Measurements from ENCODE around the gene DPM2.

The DPM2 gene

GRCh38 chr9:127918183-127919107 is 19.2 kb downstream of the DPM2 start:
- DNase-seq (ENCODE audit: low spot score) = peak; percentile 55

DNA sequence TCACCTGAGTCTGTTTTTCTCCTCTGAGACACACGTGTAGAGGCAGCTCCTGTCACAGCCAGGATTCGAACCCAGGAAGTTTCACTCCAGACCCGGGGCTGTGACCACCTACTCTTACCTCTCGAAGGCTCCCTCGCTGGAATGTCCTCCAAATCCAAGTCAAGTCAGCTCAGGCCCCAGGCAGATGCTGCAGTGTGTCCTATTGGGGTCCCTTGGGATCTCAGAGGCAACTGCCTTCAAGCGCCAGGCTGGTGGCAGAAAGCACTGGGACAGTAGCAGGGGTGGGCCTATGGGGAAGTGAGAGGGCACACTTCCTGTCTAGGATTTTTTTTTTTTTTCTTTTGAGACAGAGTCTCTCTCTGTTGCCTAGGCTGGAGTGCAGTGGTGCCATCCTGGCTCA is 20.1 kb downstream of the DPM2 start:
- DNase-seq (ENCODE audit: low spot score) = peak; percentile 80

DNA sequence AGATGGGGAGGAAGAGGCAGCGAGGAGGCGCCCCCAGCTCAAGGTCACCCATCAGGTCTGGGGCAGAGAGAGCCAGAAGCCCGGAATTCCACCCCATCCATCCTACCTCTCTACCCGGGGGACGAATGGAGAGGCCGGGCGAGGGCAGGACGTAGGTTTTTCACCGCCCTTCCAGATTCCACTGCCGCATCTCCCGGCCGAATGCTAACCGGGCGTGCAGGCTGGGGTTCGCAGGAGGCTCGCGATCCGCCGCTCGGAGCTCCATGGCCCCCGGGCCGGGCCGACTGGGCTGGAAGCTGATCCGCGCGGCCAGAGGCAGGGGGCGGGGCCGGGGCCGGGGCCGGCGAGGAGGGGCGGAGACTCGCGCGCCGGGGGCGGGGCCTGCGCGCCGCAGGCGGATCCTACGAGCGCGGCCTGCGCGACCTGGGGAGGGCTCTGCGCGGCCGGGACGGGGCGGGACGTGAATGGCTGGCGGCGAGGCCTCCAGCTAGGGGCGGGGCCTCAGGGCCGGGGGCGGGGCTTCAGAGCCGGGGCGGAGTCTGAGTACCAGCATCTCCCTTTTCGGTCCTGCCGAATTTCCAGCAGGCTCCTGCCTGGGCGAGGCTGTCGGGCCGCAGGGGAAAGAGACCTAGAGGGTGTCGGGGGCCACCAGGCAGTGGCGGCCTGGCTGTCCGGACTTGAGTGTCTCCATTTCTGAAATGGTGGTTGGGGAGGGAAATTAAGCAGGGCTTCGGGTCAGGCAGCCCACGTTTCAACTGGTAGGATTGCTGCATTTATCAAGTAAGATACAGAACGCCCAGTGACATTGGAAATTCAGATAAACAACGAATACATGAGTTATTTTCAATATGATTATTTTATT is 20.7 kb downstream of the DPM2 start, which contains the start of gene ST6GALNAC4:
Gene ST6GALNAC4 (minus strand): TSS at position 322 of the 862 bp plus-strand sequence. CDS start 622 bp downstream, outside the sequence.
- DNase-seq (ENCODE audit: low spot score) = peak; percentile 91

DNA sequence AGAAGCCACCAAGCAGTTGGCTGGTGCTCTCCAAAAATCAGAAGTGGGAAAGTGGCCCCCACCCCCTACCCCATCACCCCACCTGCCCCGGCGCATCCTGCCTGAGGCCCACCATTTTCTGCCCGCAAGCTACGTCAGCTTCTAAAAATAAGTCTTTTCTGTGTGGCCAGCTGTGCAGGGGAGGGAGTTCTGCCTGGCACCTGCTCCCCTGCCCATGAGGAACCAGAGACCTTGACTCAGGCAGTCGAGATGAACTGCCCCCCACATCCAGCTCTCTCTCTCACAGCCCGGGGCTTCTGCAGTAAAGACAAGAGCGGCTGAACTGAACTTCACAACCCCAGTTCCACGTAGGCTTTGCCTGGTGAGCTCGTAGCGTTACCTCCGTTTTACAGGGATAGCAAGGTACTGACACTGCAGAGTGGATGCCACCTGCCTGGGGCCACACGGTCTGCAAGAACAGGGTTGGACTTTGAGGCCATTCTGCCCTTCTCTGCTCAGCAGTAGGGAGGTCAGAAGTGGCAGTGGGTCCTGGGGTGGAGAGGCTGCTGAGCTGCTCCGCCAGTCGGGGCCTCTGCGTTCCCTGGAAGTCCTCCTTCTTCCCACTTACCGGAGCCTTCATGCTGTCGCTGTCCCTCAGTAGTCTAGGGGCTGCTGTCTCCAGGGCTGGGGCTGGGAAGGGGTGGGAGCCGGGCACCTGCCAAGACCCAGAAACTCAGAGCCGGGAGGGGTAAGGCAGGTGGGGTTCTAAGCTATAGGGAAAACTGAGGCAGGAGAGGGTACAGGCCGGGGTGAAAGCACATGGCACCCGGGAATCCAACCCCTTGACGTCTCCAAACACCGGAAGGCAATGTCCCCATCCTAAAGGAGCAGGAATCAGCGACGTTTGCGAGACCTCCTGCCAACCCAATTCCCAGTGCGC is 21.6 kb downstream of the DPM2 start:
- DNase-seq (ENCODE audit: low spot score) = peak; percentile 97

- DNase-seq (ENCODE audit: low spot score) = no peak
Measured at GRCh38 chr9:127915325-127915752, 22.3 kb downstream of the DPM2 start.

- no peak for DNase-seq (ENCODE audit: low spot score)
Measured at GRCh38 chr9:127913682-127914081, 24.0 kb downstream of the DPM2 start.

GRCh38 chr9:127912882-127913281 is 24.8 kb downstream of the DPM2 start:
- DNase-seq (ENCODE audit: low spot score) = no peak

DNA sequence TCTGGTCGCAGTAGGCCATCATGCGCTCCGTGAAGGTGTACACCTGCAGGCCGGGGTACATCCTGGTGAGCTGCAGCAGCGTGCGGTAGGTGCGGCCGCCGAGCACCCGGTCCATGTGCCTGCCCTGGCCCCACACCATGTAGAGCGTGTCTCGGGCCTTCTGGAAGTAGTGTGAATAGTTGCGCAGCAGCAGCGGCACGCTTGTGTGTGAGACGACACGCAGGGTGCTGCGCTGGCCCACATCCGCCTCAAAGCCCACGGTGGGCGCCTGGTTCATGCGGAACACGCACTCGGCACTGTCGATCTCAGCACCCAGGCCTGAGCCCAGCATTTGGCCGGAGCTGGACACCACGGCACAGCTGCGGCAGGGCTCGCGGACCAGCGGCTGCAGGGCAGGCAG is 25.4 kb downstream of the DPM2 start:
- no peak for DNase-seq (ENCODE audit: low spot score)

DNA sequence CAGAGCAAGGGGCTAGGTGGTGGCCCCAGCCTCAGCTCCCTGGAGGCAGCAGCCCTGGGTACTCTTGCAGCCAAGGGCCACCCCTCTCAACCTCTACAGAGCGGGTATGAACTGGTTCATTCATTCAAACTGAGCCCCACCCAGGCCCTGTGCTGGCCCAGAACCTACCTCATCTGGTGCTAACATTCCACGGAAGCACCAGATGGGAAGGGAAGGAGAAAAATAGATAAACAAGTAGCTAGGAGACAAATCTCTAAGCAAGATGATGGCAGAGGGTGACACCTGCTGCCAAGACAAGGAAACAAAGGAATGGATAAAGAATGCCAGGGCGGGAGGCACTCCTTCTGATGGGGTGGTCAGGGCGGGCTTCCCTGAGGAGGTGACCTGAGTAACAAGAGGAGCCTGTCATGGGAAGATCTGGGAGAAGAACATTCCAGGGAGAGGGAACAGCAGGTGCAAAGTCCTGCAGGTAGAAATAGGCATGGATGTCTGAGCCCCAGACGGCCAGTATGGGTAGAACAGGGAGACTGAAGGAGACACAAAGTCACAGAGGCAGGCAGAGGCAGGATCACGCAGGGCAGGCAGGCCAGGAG is 26.9 kb downstream of the DPM2 start:
- DNase-seq (ENCODE audit: low spot score) = no peak

DNA sequence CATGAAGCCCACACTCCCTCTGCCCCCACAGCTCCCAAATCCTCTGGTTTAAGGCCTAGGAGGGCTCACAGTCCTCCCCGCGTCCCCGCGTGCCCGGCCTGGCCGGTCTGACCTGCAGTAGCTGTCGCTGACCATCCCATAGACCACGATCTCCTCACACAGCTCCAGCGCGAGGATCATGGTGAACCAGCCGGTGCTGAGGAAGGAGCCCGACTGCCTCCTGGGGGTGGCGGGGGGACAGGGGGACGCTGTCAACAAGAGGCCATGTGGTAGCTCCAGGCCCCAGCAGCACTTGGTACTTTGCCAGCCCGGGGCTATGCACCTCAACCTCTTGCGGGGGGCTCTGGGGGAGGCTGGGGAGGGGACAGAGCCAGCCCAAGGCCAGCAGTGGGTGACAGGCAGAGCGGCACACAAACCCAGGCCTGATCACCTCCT is 27.8 kb downstream of the DPM2 start:
- DNase-seq (ENCODE audit: low spot score) = no peak

GRCh38 chr9:127908660-127908926 is 29.1 kb downstream of the DPM2 start:
- DNase-seq (ENCODE audit: low spot score) = no peak

DNA sequence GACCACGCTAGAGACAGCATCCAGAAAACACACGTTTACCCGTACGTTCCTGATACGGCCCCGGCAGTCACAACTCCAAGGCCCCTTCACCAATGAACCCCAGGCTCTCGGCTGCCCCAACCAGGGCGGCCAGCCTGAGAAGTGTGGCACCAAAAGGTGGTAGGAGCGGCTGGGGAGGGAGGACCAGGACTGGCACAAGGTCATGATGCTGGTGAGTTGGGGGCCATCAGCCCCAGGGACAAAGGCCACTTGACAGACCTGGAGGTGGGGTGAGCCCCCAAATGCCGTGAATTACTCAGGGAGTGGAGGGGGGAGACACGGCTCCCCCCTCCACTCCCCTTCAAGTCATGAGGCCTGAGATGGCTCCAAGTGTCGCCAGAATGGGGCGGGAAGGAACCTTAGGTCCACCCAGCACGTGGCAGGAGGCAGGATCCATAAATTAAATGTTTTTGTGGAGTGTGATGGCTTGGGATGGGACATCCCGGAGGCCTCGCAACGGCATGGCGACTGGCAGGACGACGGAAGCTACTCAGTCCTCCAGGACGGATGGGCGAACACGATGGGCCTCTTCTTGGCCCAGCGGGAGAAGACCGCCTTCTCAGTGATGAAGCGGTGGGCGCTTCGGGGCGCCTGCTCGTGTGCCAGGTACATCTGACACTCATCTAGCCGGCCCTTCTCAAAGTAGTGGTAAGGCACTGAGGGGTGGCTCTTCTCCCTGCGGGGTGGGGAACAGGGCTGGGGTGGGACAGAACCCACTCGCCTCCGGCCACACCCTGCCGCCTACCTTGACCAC is 29.6 kb downstream of the DPM2 start:
- DNase-seq (ENCODE audit: low spot score) = no peak

GRCh38 chr9:127905788-127906191 is 31.9 kb downstream of the DPM2 start:
- peak; percentile 63 for DNase-seq (ENCODE audit: low spot score)

DNA sequence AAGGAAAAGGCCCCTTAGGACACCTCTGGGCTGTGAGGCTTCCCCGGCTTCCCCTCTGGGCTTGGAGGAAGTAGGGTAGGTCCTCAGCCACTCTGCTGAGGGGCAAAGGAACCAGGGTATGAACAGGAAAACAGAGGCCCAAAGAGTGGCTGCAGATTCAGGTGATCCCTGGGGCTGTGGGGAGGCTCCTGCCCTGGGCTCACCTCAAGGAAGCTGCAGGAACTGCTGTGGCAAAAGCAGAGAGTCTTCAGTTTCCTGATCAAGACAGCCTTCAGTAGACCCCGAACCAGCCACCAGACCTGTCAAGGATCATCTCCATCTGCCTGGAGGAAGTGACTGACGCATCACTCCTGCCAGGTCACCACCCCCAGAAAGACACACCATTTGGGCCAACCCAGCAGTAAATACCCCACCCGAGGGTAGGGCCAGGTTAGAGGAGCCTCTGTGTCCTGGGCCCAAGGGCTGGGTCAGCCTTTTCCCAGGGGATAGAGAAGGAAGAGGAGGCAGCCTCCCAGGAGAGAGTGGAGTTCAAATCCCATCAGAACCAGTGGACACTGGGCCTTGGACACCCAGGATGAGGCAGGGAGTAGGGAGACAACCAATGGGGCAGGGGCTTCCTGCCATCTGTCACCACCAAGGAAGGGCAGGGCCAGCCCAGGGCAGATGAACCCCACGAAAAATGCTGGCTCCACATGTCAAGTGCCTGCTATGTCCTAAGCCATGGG is 32.5 kb downstream of the DPM2 start:
- peak; percentile 63 for DNase-seq (ENCODE audit: low spot score)

- DNase-seq (ENCODE audit: low spot score) = peak; percentile 46
Measured at GRCh38 chr9:127904561-127905003, 33.1 kb downstream of the DPM2 start.

GRCh38 chr9:127903557-127904475 is 33.8 kb downstream of the DPM2 start:
- peak; percentile 76 for DNase-seq (ENCODE audit: low spot score)

- DNase-seq (ENCODE audit: low spot score) = peak; percentile 83
Measured at GRCh38 chr9:127899128-127899943, 38.3 kb downstream of the DPM2 start, which contains the start of gene ST6GALNAC6. Gene ST6GALNAC6, minus strand, starts transcription at chr9:127899603. Its CDS starts 1,622 bp downstream, at chr9:127897981.

Measured in NAMALWA (cell line).